Measurements from ENCODE around the gene GP9.

Gene GP9

GRCh38 chr3:129034642-129035041 is 25.9 kb upstream of the GP9 start:
- H3K27ac ChIP-seq = no peak overlapping the region
- TF ChIP-seq CTCF (IDR thresholded peaks at IDR 0.05) (no peak), ZFX (IDR thresholded peaks at IDR 0.05; ENCODE audit: borderline replicate concordance) (no peak)

DNA sequence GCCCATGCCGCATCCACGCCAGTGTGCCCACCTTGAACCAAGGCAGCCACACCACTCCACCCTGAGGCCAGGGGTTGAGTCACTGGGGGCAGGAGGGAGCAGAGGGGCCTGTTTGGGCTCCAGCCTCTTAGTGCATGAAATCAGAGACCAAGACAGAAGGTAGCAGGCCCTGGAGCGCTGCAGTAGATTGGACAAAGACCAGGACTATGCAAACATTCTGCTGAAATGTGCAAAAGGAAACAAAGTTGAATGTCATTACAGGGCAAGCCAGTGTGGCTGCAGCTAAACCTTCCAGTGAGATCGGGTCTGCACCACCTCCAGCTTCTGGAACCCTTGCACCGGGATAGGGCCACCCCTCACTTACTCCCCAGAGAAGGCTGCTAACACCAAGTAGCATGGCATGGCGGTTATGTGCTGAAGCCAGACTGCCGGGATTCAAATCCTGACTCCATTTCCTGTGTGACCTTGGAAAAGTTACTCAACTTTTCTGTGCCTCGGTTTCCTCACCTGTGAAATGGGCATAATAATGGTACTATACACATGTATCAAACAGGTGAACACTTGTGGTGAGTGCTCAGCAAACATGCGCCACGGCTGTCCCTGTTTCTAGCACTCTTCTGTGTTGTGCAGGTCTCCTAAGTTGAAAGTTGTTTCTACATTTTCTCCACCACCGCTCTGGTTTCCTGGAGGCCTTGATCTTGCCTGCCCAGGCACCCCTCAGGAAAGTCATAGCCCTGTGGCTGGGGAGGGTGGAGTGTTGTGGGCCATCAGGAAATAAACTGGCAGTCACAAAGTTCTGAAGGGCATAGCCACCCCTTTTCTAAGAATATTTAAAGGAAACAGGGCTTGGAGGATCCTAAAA is 25.0 kb upstream of the GP9 start:
- TF ChIP-seq ZFX (IDR thresholded peaks at IDR 0.05; ENCODE audit: borderline replicate concordance) (no peak), CTCF (IDR thresholded peaks at IDR 0.05) (no peak)
- no peak overlapping the region for H3K27ac ChIP-seq

- H3K27ac ChIP-seq = no peak overlapping the region
- no peak for TF ChIP-seq CTCF (IDR thresholded peaks at IDR 0.05)
- no peak for TF ChIP-seq ZFX (IDR thresholded peaks at IDR 0.05; ENCODE audit: borderline replicate concordance)
Measured at GRCh38 chr3:129036222-129037092, 24.1 kb upstream of the GP9 start.

- TF ChIP-seq CTCF (IDR thresholded peaks at IDR 0.05) (no peak), ZFX (IDR thresholded peaks at IDR 0.05; ENCODE audit: borderline replicate concordance) (no peak)
- H3K27ac ChIP-seq = no peak overlapping the region
Measured at GRCh38 chr3:129037093-129037419, 23.5 kb upstream of the GP9 start.

- TF ChIP-seq CTCF (IDR thresholded peaks at IDR 0.05) (no peak), ZFX (IDR thresholded peaks at IDR 0.05; ENCODE audit: borderline replicate concordance) (no peak)
- H3K27ac ChIP-seq = no peak overlapping the region
Measured at GRCh38 chr3:129038121-129038855, 22.3 kb upstream of the GP9 start.

DNA sequence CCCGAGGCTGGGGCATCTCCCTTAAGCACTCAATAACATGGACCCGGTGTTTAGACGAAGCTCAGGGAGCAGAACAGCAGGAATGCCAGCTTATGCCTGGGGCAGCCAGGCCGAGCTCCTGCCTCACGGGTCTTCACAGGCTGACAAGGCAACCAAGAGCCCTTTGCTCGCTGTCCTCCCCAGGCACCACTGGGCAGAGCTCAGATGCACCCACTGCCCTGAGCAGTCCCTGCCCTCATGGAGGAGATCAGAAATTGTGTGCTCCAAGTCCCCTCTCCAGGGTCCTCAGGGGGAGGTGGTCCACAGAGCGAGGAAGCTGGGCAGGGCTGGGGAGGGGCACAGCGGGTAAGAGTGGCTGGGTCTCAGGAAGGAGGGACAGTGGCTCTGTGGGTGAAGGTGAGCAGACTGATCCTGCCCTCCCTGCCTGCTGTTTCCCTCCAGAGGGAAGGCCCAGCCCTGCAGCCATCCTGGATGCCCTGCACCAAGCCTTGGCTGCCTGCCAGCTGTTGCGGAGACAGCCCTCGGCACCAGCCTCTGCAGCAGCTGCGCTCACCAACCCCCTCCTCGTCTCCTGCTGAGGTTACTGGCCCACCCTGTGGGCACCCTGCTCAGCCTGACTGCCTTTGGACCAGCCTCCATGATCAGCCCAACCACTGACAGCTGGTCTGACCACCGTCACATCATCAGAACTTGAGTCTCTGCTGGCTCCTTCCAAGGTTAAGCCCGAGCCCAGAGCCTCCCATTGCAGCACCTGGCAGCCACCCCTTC is 21.1 kb upstream of the GP9 start:
- TF ChIP-seq CTCF (IDR thresholded peaks at IDR 0.05) (no peak), ZFX (IDR thresholded peaks at IDR 0.05; ENCODE audit: borderline replicate concordance) (no peak)
- no peak overlapping the region for H3K27ac ChIP-seq

All from 22Rv1 (cell line).